H1 (cell line): ENCODE measurements around the gene CAMKK1.

Experiments
- JUND ChIP-seq: IDR thresholded peaks from 2 replicates; pipeline ENCODE4 v1.6.1; 2011; ENCODE audit warnings: mild to moderate bottlenecking, improper control_type of control experiment, low read length
- POLR2A ChIP-seq, 2 experiments: IDR thresholded peaks; 1 replicate in 1 of 2; 2 replicates in 1 of 2; pipeline ENCODE4 v1.6.1; 2011; ENCODE audit warnings: low read depth in 2 of 2, low read length in 2 of 2, mild to moderate bottlenecking in 2 of 2; ENCODE audit errors: control extremely low read depth in 1 of 2

DNA sequence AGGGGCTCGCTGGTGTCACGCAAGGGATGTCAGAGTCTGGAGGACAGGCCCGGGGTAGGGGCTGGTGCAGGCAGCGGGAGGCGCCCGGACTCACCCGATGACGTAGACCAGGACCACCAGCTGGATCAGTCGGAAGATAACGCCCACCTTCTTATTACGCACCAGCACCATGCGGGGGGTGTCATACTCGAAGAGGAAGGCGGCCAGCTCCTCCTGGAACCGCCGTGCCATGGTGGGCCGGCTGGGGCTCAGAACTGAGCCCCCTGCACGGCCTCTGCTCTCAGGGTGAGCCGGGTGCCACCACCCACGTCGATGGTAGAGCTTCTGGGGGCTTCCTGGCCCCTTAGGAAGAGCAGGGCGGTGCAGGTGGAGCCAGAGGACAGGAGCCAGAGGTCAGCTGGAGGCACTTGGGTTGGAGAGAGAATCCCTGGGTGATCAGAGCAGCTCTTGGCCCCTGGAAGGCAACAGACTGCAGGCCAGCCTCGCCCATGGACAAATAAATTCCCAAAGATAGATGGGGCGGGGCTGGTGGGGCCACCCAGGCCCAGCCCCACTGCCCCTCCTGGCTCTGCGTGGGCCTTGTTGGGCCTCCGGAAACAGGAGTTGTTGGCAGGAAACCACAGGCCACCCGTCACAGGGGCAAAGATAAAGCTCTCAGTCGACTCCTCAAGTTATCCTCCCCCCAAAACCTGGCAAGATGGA is 23.3 kb upstream of the CAMKK1 start, which contains the start of gene P2RX1:
- no peak for TF ChIP-seq POLR2A (IDR thresholded peaks at IDR 0.05; ENCODE audit: control extremely low read depth in 1 of 2, low read depth in 2 of 2, low read length in 2 of 2)
- TF ChIP-seq JUND: no peak
